Measurements from ENCODE around the gene EPS8L2.
"Not testable (repeated sequence)": the region's sequence is repeated elsewhere in the genome, so short reads cannot be mapped to it uniquely, and the experiment has no call there.

The EPS8L2 gene

GRCh38 chr11:726278-727220 lies 20.5 kb downstream of the EPS8L2 start:
- peak in 3 of 5 donors; percentile 41 to 49 (median 43) for DNase-seq

- no peak for DNase-seq
Measured at GRCh38 chr11:727281-727701, 21.3 kb downstream of the EPS8L2 start.

GRCh38 chr11:727859-728748 lies 22.1 kb downstream of the EPS8L2 start:
- peak; percentile 60 to 76 (median 73) for DNase-seq

- no peak for DNase-seq
Measured at GRCh38 chr11:728901-729491, 23.0 kb downstream of the EPS8L2 start.

GRCh38 chr11:729492-730074 lies 23.6 kb downstream of the EPS8L2 start:
- DNase-seq: no peak

GRCh38 chr11:733072-733471 lies 27.0 kb downstream of the EPS8L2 start:
- no peak for DNase-seq

- DNase-seq: not testable (repeated sequence)
Measured at GRCh38 chr11:734541-734940, 28.5 kb downstream of the EPS8L2 start.

GRCh38 chr11:737366-737765 lies 31.3 kb downstream of the EPS8L2 start:
- no peak for DNase-seq

GRCh38 chr11:737899-738298 lies 31.9 kb downstream of the EPS8L2 start:
- DNase-seq: not testable (repeated sequence)

- DNase-seq: no peak
Measured at GRCh38 chr11:742156-742546, 36.1 kb downstream of the EPS8L2 start.

GRCh38 chr11:742571-743201 lies 36.7 kb downstream of the EPS8L2 start:
- no peak for DNase-seq

- no peak for DNase-seq
Measured at GRCh38 chr11:745428-745827, 39.4 kb downstream of the EPS8L2 start.

- peak in 1 of 5 donors; percentile 41 for DNase-seq
Measured at GRCh38 chr11:746289-747157, 40.5 kb downstream of the EPS8L2 start.

GRCh38 chr11:747158-748006 lies 41.4 kb downstream of the EPS8L2 start, which contains the start of gene TALDO1:
Gene TALDO1 (plus strand): TSS chr11:747464. CDS start chr11:747482, 18 bp downstream.
- DNase-seq: peak; percentile 69 to 88 (median 71)

- no peak for DNase-seq
Measured at GRCh38 chr11:748007-748359, 42.0 kb downstream of the EPS8L2 start.

- no peak for DNase-seq
Measured at GRCh38 chr11:749731-750130, 43.7 kb downstream of the EPS8L2 start.

GRCh38 chr11:760236-760635 lies 54.2 kb downstream of the EPS8L2 start:
- DNase-seq: no peak

- no peak for DNase-seq
Measured at GRCh38 chr11:761526-762108, 55.6 kb downstream of the EPS8L2 start.

GRCh38 chr11:762421-763072 lies 56.5 kb downstream of the EPS8L2 start:
- DNase-seq: no peak
